GM21825 (cell line): Measurements from ENCODE around the gene KANSL1.
"Not testable (repeated sequence)": the region's sequence is repeated elsewhere in the genome, so short reads cannot be mapped to it uniquely, and the experiment has no call there.

Experiments
- ATAC-seq: cut with Tn5 transposase; IDR thresholded peaks from one replicate; pipeline ENCODE4 v1.9.1; 2021; ENCODE audit warnings: mild to moderate bottlenecking, moderate library complexity; ENCODE audit not compliant: unreplicated experiment

Gene KANSL1

DNA sequence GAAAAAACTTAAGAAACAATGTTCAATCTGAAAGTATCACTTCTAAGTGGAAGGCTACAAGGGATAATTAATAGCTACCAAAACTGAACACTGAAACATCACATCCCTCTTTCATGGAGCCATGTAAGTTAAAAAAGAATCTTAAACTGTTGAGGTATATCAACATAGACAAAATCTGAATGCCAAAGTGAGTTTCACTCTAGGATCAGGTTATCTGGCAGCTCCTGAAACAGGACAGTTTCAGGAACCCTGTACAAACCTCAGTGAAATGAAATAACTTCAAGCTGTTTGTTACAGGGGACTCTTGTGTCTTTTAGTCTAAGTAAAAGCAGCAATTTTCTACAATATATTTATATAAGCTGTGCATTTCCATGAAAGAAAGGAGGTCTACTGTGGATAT, 73.2 kb downstream of the KANSL1 start:
- no peak for ATAC-seq

GRCh38 chr17:46118964-46119363, 74.3 kb downstream of the KANSL1 start:
- no peak for ATAC-seq

- no peak for ATAC-seq
Observed at GRCh38 chr17:46117850-46118696, 75.2 kb downstream of the KANSL1 start.

GRCh38 chr17:46117117-46117516, 76.1 kb downstream of the KANSL1 start:
- no peak for ATAC-seq

DNA sequence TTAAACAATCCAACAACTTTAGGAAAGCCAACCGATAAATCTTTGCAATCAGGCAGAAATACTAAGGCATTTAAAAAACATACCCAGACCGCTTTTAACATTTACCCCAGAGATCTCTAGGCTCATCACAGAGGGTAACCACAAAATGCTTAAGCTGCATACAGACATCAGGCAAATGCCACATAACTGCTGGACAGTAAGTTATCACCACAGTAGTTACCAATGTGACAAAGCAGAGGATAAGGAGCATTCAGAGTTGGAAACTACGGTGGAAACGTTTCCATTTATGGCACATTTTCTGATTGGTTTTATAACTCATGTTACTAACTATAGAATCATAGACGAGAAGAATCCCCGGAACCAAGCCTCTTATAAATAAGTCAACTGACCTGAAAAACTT, 77.5 kb downstream of the KANSL1 start:
- ATAC-seq: no peak

DNA sequence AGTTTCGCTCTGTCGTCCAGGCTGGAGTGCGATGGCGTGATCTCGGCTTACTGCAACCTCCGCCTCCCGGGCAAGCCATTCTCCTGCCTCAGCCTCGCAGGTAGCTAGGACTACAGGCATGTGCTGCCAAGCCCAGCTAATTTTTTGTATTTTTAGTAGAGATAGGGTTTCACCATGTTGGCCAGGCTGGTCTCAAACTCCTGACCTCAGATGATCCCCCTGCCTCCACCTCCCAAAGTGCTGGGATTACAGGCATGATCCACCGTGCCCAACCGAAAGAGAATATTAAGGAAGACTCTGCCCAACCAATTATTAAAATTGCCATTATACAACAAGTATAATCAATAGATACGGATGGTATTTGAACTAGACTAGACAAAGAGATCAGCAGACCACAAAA, 82.0 kb downstream of the KANSL1 start:
- ATAC-seq: not testable (repeated sequence)

GRCh38 chr17:46110219-46110618, 83.0 kb downstream of the KANSL1 start:
- ATAC-seq: no peak

DNA sequence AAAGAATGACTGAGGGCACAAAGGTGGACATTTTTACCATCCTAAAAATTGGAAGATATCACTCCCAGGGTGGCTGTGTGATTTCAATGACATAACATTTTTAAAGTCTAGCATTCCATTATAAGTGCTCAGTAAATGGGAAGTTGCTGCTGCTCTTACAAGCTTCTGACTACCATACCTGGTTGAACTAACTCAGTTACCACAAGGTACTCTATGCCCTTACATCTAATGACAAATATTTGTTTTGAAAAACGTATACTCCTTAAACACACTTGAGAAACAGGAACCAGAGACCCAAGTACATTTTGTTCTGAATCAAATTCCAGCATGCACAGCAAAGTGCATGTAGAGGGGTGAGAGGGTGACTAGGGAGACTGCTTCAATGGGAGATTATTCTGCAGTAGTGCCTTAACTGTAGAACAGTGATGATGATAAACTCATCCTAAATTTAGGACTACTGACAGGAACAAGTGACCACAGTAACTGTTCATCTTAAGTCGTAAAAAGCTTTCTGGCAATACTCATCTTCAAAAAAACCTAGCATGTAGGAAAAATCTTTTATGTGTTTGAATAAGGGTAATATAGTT, 83.5 kb downstream of the KANSL1 start:
- no peak for ATAC-seq

GRCh38 chr17:46108550-46109110, 84.6 kb downstream of the KANSL1 start:
- no peak for ATAC-seq

DNA sequence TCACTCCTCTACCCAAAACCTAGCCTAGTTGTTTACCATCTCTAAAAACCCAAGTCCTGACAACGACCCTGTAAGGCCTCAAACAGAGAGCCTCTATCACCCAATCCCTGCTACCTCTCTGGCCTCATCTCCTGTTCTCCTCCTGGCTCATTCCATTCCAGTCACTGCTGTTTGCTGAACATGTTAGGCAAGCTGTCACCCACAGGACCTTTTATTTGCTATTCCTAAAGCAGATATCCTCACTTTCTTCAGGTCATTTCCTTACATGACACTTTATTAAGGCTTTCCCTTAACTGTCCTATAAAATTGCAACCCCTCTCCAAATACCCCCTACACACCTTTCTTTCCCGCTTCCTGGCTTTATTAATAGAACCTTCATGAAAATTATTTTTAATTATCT, 85.1 kb downstream of the KANSL1 start:
- ATAC-seq: no peak

DNA sequence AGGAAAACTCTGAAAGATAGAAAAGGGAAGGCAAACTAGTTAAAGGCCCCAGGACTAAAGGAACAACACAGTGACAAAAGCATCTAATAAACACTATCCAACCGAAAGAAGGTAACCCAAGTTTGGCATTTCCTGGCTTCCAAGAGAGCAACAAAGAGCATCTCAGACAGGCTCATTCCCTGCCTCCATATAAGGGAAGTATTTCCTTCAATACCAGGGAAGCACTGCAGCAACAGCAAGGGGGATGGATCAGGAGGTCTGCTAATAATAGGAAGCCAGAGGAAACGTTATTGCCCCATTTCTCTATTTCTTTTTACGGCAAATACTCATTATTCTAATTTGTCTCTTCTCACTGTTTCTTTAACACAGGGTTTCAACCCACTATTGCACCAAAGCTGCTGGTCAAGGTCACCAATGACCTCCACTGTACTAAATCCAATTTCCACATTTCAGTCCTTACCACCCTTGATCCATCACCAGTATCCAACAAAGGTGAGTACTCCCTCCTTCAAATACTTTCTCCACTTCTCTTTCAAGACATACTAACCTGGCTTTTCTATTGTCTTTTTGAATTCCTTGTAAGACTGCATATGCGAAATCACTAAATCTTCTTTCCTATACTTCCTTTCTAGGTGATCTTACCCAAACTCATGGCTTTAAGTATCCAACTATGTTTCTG, 86.1 kb downstream of the KANSL1 start:
- no peak for ATAC-seq

- ATAC-seq: not testable (repeated sequence)
Observed at GRCh38 chr17:46102806-46103205, 90.4 kb downstream of the KANSL1 start.

GRCh38 chr17:46101785-46102617, 91.2 kb downstream of the KANSL1 start:
- ATAC-seq: not testable (repeated sequence)

DNA sequence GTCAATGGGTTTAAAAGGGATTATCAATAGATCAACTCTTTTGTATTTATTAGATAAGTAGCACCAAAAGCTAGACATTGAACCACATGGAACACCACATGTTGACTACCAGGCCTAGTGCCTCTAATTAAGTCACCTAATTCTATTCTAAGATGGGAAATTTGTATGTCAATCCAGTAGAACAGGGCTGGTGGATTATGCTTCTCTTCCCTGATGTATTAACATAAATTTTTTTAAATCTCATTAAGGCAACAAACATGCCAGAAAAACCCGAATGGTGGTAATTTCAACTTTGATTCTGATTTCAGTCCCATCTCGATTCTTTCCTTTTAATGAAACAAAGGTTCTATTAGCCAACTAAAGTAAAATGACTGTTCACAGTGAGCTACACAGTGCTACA, 92.6 kb downstream of the KANSL1 start:
- ATAC-seq: no peak

DNA sequence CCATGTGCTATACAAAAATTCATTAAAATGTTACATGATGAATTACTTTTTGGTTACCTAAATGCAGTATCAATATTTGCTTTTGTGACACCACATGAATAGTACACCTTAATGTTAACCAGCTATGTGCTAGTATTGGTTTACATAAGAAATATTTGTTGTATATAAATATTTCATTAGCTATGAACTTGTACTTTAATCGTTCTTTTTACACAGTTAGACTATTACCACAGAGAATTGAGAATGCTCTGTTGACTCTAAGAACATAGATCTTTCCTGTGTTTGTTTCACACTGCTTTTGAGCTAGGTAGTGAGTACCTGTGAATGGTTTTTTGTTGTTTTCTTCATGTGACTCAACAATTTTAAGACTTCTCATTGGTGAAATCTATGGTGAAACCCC, 93.4 kb downstream of the KANSL1 start:
- no peak for ATAC-seq

- ATAC-seq: no peak
Observed at GRCh38 chr17:46097497-46097896, 95.7 kb downstream of the KANSL1 start.

GRCh38 chr17:46092991-46093390, 100.2 kb downstream of the KANSL1 start:
- ATAC-seq: no peak

- no peak for ATAC-seq
Observed at GRCh38 chr17:46090871-46091270, 102.4 kb downstream of the KANSL1 start.

DNA sequence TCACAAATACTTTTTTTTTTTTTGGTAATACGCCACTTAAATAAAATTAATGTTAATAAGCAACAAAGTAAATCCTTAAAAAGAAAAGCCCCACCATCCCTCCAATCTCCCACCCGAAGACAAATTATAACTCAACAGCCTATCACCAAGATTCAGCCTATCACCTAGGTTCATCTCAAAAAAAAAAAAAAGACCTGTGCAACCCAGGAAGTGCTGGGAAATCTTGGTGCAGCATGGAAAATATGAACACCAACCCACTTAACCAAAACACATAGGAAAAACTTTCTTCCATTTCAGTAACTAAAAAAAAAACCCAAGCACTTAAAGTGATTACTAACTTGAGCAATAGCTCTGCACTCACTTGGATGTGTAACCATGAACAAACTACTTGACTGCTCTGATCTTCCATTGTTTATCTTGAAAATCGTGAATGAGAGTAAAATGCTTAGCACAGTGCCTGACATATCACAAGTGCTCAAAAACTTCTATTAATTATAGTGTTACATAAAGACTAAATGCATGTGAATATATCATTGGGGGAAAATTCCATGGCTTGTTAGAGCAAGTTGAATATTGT, 103.8 kb downstream of the KANSL1 start:
- no peak for ATAC-seq

- no peak for ATAC-seq
Observed at GRCh38 chr17:46088595-46088994, 104.6 kb downstream of the KANSL1 start.
